ENCODE data around the gene CARNS1. TPM values are rescaled to one million over a fixed set of nuclear protein-coding genes. Genes with fewer than 3 reads are reported as not detected.
A peak's percentile ranks its signal among the peaks of the same experiment; 100 is the strongest.

Gene CARNS1
- total RNA-seq, 1 experiment from 2014 or later: 1.3 TPM

GRCh38 chr11:67436459-67437081 is 21.1 kb downstream of the CARNS1 start (continued):
- TF ChIP-seq, protein P1, sequence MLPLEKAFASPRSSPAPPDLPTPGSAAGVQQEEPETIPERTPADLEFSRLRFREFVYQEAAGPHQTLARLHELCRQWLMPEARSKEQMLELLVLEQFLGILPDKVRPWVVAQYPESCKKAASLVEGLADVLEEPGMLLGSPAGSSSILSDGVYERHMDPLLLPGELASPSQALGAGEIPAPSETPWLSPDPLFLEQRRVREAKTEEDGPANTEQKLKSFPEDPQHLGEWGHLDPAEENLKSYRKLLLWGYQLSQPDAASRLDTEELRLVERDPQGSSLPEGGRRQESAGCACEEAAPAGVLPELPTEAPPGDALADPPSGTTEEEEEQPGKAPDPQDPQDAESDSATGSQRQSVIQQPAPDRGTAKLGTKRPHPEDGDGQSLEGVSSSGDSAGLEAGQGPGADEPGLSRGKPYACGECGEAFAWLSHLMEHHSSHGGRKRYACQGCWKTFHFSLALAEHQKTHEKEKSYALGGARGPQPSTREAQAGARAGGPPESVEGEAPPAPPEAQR (CRISPR knock-in tag; IDR thresholded peaks at IDR 0.05): no peak
- peak; percentile 64; the same call in 1 of the 2 replicates for TF ChIP-seq ZNF396 (CRISPR knock-in tag; IDR thresholded peaks at IDR 0.05; ENCODE audit: borderline replicate concordance)
- TF ChIP-seq, protein P2, sequence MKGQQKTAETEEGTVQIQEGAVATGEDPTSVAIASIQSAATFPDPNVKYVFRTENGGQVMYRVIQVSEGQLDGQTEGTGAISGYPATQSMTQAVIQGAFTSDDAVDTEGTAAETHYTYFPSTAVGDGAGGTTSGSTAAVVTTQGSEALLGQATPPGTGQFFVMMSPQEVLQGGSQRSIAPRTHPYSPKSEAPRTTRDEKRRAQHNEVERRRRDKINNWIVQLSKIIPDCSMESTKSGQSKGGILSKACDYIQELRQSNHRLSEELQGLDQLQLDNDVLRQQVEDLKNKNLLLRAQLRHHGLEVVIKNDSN (CRISPR knock-in tag; IDR thresholded peaks at IDR 0.05): no peak
- TF ChIP-seq ZNF232 (CRISPR knock-in tag; IDR thresholded peaks at IDR 0.05): no peak
- no peak for TF ChIP-seq GRHL2 (CRISPR knock-in tag; IDR thresholded peaks at IDR 0.05; ENCODE audit: insufficient replicate concordance, severe bottlenecking)
- TF ChIP-seq NR1H2 (CRISPR knock-in tag; IDR thresholded peaks at IDR 0.05): no peak
- TF ChIP-seq, protein P3, sequence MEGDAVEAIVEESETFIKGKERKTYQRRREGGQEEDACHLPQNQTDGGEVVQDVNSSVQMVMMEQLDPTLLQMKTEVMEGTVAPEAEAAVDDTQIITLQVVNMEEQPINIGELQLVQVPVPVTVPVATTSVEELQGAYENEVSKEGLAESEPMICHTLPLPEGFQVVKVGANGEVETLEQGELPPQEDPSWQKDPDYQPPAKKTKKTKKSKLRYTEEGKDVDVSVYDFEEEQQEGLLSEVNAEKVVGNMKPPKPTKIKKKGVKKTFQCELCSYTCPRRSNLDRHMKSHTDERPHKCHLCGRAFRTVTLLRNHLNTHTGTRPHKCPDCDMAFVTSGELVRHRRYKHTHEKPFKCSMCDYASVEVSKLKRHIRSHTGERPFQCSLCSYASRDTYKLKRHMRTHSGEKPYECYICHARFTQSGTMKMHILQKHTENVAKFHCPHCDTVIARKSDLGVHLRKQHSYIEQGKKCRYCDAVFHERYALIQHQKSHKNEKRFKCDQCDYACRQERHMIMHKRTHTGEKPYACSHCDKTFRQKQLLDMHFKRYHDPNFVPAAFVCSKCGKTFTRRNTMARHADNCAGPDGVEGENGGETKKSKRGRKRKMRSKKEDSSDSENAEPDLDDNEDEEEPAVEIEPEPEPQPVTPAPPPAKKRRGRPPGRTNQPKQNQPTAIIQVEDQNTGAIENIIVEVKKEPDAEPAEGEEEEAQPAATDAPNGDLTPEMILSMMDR (IDR thresholded peaks at IDR 0.05): no peak
- no peak for TF ChIP-seq TP53 (CRISPR knock-in tag; IDR thresholded peaks at IDR 0.05)
- TF ChIP-seq SMAD3 (CRISPR knock-in tag; IDR thresholded peaks at IDR 0.05; ENCODE audit: borderline replicate concordance): no peak
- TF ChIP-seq, protein P4, sequence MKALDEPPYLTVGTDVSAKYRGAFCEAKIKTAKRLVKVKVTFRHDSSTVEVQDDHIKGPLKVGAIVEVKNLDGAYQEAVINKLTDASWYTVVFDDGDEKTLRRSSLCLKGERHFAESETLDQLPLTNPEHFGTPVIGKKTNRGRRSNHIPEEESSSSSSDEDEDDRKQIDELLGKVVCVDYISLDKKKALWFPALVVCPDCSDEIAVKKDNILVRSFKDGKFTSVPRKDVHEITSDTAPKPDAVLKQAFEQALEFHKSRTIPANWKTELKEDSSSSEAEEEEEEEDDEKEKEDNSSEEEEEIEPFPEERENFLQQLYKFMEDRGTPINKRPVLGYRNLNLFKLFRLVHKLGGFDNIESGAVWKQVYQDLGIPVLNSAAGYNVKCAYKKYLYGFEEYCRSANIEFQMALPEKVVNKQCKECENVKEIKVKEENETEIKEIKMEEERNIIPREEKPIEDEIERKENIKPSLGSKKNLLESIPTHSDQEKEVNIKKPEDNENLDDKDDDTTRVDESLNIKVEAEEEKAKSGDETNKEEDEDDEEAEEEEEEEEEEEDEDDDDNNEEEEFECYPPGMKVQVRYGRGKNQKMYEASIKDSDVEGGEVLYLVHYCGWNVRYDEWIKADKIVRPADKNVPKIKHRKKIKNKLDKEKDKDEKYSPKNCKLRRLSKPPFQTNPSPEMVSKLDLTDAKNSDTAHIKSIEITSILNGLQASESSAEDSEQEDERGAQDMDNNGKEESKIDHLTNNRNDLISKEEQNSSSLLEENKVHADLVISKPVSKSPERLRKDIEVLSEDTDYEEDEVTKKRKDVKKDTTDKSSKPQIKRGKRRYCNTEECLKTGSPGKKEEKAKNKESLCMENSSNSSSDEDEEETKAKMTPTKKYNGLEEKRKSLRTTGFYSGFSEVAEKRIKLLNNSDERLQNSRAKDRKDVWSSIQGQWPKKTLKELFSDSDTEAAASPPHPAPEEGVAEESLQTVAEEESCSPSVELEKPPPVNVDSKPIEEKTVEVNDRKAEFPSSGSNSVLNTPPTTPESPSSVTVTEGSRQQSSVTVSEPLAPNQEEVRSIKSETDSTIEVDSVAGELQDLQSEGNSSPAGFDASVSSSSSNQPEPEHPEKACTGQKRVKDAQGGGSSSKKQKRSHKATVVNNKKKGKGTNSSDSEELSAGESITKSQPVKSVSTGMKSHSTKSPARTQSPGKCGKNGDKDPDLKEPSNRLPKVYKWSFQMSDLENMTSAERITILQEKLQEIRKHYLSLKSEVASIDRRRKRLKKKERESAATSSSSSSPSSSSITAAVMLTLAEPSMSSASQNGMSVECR (CRISPR knock-in tag; IDR thresholded peaks at IDR 0.05; ENCODE audit: borderline replicate concordance): no peak
- TF ChIP-seq MYBL2 (CRISPR knock-in tag; IDR thresholded peaks at IDR 0.05): peak; percentile 22; the same call in 1 of the 2 replicates
- peak; percentile 78 for TF ChIP-seq ZNF281 (CRISPR knock-in tag; IDR thresholded peaks at IDR 0.05)
- no peak for TF ChIP-seq FOXJ3 (CRISPR knock-in tag; IDR thresholded peaks at IDR 0.05; ENCODE audit: borderline replicate concordance)
- no peak for TF ChIP-seq SMAD4 (CRISPR knock-in tag; IDR thresholded peaks at IDR 0.05)
- no peak for TF ChIP-seq NFATC4 (CRISPR knock-in tag; IDR thresholded peaks at IDR 0.05)
- TF ChIP-seq MAX (CRISPR knock-in tag; IDR thresholded peaks at IDR 0.05): peak; percentile 67
- no peak for TF ChIP-seq ERG (CRISPR knock-in tag; IDR thresholded peaks at IDR 0.05)
- TF ChIP-seq ZNF423 (CRISPR knock-in tag; IDR thresholded peaks at IDR 0.05): no peak
- TF ChIP-seq, protein P5, sequence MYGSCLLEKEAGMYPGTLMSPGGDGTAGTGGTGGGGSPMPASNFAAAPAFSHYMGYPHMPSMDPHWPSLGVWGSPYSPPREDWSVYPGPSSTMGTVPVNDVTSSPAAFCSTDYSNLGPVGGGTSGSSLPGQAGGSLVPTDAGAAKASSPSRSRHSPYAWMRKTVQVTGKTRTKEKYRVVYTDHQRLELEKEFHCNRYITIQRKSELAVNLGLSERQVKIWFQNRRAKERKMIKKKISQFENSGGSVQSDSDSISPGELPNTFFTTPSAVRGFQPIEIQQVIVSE (CRISPR knock-in tag; IDR thresholded peaks at IDR 0.05; ENCODE audit: borderline replicate concordance): no peak
- TF ChIP-seq CREB1 (CRISPR knock-in tag; IDR thresholded peaks at IDR 0.05): no peak
- no peak for TF ChIP-seq EMX1 (CRISPR knock-in tag; IDR thresholded peaks at IDR 0.05)
- TF ChIP-seq, protein P6, sequence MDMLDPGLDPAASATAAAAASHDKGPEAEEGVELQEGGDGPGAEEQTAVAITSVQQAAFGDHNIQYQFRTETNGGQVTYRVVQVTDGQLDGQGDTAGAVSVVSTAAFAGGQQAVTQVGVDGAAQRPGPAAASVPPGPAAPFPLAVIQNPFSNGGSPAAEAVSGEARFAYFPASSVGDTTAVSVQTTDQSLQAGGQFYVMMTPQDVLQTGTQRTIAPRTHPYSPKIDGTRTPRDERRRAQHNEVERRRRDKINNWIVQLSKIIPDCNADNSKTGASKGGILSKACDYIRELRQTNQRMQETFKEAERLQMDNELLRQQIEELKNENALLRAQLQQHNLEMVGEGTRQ (CRISPR knock-in tag; IDR thresholded peaks at IDR 0.05): no peak
- peak; percentile 76; the same call in 1 of the 2 replicates for TF ChIP-seq ZNF263 (CRISPR knock-in tag; IDR thresholded peaks at IDR 0.05; ENCODE audit: low read depth)
- no peak for TF ChIP-seq ZMAT4 (CRISPR knock-in tag; IDR thresholded peaks at IDR 0.05)

All from WTC11 (cell line).